HG03432 (cell line): Measurements from ENCODE around the gene GPX7.
A peak's percentile ranks its signal among the peaks of the same experiment; 100 is the strongest.

ENCODE experiments used
- ATAC-seq: cut with Tn5 transposase; IDR thresholded peaks from one replicate; pipeline ENCODE4 v1.9.1; 2021; ENCODE audit warnings: mild to moderate bottlenecking, moderate library complexity; ENCODE audit not compliant: unreplicated experiment

The GPX7 gene

DNA sequence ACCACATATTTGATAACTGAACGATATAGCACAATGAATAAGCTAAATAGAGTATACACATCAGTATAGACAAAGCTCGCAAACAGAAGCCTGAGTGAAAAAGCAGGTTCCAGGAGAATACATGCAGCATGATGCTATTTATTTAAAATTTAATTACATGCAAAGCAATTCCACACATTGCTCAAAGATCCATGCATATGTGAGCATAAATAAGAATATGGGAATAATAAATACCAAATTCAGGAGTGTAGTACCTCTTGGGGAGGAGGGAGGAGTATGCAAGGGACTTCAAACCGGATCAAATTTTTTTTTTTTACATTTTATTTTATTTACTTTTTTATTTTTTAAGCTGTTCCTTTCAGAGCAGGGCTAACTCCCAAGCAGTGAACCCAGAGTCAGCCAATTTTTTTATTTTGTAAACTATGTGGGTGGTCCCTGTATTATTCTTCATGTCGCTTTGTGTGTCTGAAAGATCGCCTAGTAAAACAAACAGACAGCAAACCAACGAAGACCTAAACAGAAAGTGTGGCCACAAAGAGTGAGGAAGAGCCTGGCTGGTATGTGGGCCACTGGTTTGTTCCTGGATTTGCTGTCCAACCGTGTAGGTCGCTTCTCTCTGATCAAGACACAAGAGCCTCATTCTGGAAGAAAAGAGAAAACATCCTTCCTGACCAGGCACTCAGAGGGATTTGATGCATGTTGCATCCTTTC is 26.6 kb downstream of the GPX7 start:
- no peak for ATAC-seq

DNA sequence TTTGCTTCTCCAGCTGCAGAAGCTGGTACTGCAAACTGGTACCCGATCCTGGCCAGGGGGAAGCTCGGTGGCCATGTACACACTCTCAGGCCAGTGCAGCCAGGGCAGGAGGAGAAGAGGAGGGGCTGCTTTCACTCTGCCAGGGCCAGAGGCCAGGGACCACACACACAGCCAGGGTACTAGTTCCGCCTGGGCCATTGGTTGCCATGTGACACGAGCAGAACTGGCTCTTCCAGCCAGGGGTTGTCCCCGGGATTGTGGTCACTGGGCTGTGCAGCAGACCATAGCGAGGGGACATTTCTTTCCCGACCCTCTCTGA is 27.1 kb downstream of the GPX7 start:
- ATAC-seq, result no peak

DNA sequence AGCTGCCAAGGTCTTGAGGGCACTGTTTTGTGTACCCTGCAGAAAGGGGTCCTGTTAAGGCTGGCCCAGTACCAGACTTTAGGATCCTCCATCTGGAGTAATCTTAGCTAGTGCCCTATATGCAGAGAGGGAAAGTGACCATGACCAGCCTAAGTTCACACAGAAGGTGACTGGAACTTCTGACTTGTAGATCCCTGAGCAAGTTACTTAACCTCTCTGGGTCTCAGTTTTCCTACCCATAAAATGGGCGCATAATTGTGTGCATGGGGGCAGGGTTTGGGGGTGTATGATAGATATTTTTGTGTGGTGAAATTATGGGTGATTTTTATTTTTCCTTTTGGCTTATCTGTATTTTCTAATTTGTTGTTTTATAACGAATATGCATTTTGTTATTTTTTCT is 27.5 kb downstream of the GPX7 start:
- no peak for ATAC-seq

DNA sequence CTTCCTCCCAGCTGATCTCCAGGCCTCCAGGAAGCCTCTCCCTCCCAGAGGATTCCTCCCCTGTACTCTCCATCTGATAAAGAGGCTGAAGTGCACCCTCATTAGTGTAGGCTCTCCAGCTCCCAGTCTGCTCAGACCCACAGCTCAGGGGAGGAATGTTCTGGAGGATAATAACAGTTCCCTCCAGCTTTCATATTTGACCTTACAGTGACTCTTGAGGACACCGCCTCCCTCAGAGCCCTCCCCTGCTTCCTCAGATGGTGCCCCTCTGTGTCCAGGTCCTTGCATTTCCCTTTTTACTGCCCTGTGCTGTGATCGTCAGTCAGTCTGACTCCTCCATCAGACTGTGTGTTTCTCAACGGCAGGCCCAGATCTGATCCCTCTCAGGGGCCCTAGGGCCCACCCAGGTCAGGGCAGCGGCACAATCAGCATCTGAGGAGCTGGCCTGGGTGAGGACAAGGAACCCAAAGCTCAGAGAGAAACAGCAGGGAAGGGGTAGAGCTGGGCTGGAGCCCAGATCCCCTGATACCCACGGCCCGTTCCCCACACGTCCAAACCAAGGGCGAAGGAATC is 29.7 kb downstream of the GPX7 start:
- ATAC-seq, result no peak

DNA sequence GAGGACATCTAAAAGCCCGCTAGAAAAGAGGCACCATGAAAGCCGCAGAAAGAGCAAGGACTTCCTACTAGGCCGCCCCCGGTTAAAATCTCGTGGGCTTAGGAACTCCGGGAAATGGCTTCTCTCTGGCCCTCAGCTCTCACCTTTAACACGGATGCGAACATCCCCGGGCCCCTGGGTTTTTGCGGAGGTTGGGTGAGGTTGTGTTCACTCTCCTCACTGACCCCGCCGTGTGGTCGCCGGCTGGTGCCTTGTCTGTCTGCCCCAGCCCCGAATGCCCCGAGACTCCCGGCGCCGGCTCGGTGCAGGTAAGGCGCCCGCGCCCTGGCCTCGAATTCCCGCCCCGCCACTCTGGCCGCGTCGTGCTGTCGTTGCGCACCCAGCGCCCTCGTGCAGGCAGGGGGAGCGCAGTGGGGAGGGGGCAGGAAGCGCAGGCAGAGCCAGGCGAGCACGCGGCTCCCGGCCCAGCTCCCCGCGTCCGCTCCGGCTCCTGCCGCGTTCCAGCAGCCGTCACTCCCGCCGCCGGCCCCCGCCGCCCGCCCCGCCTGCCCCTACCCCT is 30.6 kb downstream of the GPX7 start, which contains the start of gene SHISAL2A:
Gene SHISAL2A (plus strand): TSS at position 437 of the 559 bp plus-strand sequence. CDS start 326 bp downstream, outside the sequence.
- ATAC-seq, result no peak

DNA sequence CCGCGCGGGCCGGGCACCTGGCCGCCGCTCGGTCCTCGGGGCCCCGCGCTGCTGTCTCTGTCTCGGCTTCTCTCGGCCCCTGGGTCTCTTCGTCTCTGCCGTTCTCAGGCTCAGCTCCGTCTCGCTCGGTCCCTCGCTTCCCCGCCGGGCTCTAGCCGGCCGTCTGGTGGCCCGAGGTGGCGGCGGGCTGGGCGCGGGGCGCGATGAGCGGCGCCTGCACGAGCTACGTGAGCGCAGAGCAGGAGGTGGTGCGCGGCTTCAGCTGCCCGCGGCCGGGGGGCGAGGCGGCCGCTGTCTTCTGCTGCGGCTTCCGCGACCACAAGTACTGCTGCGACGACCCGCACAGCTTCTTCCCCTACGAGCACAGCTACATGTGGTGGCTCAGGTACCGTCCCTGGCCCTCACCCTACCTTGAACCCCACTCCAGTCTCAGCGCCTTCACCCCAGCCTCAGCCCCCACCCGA is 31.2 kb downstream of the GPX7 start:
- ATAC-seq, result no peak

DNA sequence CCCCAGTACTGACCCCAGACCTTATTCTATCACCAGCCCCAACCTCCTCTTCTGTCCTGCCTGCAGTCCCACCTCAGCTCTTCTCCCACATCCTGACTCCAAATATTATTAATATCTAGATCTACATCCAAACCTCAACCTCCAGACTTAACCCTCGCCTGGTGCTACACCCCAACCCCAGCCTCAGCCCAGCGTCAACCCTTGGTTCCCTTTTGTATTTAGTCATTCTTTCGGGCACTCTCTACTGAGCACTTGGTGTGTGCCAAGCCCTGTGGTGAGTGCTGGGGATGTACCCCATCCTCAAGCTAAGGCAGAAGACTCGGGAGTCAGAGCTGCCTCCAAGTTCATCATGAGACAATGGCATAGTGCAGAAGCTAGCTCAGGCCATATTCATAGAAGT is 31.9 kb downstream of the GPX7 start:
- ATAC-seq, result no peak

DNA sequence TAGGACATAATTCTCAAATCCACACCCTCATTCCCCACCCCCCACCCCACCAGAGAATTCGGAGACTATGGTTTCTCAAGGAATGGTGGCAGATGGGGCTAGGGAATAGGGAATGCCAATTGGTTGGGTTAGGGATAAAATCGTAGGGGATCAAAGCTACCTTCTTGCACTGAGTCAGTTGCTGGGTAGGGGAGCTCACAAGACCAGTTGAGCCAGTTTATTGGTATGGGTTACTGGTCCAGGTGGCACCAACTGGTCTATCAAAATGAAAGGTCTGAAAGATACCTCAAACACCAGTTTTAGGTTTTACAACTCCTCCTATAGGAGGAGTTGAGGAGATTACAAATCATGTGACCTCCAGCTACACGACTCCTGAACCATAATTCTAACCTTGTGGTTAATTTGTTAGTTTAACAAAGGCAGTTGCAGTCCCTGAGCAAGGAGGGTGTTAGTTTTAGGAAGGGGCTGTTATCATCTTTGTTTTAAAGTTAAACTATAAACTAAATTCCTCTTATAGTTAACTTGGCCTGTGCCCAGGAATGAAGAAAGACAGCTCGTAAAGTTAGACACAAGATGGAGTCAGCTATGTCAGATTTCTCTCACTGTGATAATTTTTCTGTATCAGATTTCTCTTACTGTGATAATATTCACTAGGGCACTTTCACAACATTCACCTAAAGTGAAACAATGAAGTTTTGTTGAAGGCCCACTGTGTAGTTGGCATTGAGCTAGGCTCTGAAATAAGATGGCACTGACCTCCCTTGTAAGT is 33.3 kb downstream of the GPX7 start:
- no peak for ATAC-seq

DNA sequence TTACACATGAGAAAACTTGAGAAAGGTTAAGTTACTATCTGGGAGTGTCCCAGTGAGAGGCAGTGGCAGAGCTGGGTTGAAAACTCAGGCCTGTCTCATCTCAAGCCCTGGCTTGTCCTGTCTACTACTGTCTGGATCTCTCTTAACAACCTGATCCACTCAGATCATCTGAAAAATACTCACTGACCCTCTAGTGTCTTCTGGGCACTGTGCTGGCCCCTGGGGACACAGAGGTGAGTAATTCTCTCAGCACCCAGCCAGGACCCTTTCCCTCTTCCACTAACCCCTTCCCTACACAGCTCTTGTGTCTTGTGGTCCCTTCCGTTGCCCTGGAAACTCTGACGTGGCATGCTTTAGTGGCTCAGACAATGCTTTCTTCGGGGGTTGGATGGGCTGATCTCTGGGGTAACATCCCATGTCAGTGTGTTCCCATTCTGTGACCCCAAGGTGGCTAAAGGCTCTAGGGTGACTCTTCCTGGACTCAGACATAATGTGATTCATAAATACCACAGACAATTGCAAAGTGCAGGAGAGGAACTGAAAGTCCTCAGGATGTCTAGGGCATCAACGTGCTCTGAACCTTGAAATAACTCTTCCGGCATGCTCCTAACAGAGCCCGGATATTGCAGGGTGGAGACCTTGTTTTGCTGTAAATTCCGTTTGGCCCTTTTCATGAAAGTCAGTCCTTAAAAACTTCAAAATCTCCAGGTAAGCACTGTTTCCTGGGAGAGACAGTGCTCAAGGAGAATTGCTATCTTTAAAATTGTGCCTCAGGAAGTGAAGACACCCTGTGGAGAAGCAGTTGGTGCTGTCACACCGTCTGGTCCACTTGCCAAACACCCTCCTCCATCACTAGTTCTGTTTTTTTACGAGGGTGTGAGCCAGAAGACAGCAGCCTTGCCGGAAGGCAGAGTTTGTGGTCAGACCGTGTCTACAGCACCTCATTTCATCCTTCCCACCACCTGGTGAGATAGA is 34.8 kb downstream of the GPX7 start:
- ATAC-seq, result peak; percentile 81

DNA sequence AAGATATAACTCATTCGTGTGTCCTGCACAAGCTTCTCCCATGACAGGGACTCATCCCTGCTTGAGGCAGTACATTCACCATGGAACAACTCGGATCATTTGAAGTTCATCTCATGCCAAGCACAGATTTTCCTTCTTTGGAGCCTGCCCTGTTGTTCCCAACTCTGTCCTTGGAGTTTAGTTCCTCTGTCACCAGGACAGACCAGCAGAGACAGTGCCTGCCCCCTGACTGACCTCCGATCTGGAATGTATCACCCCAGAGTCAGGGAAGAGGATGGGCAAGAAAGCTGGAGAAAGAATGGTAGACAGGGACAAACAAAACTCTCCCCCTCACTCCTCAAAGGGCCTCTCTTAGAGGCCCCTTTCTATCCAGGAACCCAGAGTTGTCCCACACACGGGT is 35.8 kb downstream of the GPX7 start:
- ATAC-seq, result no peak

DNA sequence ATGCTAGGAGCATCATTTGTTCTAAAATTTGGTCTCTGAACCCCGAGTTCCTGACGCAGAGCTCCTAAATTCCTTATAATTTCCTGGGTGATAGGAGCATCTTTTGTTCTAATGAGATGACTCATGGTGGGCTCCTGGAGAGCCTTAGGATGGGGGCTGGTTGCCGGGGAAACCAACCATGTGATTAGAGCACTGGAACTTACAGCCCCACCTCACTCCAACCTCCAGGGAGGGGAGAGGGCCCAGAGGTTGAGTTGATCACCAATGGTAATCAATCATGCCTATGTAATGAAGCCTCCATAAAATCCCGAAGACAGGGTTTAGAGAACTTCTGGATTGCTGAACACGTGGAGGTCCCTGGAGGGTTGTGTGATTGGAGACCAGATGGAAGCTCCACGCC is 38.5 kb downstream of the GPX7 start:
- ATAC-seq, result no peak

DNA sequence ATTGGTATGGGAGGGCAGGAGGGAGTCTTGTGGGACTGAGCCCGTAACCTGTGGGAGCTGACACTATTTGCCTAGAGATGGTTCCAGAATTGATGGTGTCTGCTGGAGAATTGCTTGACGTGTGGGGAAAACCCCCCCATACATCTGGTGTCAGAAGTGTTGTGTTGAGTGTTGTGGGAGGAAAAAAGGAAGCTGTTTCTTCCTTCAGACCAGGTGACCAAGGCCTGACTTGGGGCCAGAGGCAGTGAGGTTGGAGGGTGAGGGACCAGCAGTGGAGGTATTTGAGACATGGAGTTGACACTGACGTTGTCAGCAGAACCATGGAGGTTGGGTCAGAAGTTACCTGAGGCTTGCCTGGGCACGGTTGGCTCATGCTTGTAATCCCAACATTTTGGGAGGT is 39.1 kb downstream of the GPX7 start:
- ATAC-seq, result no peak

DNA sequence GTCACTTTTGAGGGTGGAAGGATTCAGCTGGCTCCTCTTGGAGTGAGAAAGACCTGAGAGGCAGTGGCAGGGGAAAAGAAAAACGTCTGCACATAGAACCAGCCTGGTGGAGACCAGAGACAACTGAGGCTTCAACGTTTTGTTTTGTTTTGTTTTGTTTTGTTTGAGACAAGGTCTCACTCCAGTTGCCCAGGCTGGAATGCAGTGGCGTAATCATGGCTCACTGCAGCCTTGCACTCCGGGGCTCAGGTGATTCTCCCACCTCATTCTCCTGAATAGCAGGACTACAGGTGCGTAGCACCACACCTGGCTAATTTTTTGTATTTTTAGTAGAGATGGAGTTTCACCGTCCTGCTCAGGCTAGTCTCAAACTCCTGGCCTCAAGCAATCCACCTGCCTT is 43.1 kb downstream of the GPX7 start:
- no peak for ATAC-seq

DNA sequence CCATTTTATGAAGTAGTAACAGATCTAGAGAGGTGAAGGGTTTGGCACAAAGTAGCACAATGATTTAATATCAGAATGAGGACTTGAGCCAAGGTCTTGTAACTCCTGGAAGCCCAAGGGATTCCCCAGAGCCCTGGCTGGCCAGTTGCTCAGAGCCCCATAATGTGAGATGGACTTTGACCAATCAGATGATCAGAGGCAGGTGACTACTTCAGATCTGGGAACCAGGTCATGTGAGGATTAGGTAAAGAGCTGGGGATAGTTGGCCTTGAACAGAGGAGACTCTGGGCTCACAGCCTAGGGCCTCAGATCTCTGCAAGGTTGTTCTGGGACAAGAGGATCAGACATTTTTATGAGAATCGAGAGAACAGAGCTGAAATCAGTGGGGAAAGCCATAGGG is 49.7 kb downstream of the GPX7 start:
- ATAC-seq, result no peak

DNA sequence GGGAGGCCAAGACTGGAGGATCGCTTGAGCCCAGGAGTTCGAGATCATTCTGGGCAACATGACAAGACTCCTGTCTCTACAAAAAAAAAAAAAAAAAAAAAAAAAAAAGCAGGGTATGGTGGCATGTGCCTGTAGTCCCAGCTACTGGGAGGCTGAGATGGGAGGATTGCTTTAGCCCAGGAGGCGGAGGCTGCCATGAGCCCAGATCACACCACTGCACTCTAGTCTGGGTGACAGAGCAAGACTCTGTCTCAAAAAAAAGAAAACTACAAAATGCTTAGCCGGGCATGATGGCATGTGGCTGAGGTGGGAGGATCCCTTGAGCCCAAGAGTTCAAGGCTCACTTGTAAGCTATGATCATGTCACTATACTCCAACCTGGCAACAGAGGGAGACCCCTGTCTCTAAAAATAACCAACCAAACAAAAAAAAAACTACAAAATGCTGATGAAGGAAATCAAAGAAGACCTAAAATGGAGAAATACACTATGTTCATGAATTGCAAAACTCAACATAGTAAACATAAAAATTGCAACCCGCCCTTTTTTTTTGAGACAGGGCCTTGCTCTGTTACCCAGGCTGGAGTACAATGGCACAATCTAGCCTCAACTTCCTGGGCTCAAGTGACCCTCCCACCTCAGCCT is 51.2 kb downstream of the GPX7 start:
- no peak for ATAC-seq

DNA sequence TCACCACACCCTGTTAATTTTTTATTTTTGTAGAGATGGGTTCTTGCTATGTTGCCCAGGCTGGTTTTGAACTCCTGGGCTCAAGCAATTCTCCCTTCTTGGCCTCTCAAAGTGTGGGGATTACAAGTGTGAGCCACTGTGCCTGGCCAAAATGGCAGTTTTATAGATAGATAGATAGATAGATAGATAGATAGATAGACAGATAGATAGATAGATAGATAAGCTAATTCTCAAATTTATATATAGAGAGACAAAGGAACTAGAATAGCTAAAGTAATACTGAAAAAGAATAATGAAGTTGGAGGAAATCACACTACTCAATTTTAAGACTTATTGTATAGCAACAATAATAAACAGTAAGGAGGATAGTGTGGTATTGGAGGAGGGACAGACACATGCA is 51.9 kb downstream of the GPX7 start:
- no peak for ATAC-seq

DNA sequence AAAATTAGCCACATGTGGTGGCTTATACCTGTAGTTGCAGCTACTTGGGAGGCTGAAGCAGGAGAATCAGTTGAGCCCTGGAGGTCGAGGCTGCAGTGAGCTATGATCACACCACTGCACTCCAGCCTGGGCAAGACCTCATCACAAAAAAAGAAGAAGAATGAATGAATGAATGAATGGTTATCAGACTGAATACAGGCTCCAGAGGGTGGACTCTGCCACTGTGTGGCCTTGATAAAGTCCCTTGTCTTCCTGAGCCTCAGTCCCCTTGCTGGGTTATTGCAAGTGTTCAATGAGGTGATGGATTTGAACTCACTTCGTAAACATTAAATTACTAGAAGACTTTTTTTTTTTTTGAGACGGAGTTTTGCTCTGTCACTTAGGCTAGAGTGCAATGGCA is 55.5 kb downstream of the GPX7 start:
- ATAC-seq, result no peak
